Esophagus (tissue), 2 donors: ENCODE results near the gene GTF3A. TPM values are rescaled to one million over a fixed set of nuclear protein-coding genes. Genes with fewer than 3 reads are reported as not detected.

Experiments used
- H3K27ac ChIP-seq, 2 donors: one replicate each; pipeline ENCODE4 v1.5.1; 2013; ENCODE audit warnings: low read depth in 2 of 2, mild to moderate bottlenecking in 2 of 2, inconsistent platforms in 1 of 2, low read length in 1 of 2, moderate library complexity in 1 of 2
- H3K27me3 ChIP-seq, 2 donors: one replicate each; pipeline ENCODE4 v1.6.1; 2013; ENCODE audit warnings: low read length in 2 of 2, control low read depth in 1 of 2, mild to moderate bottlenecking in 1 of 2; ENCODE audit not compliant: insufficient read depth in 2 of 2, control insufficient read depth in 1 of 2
- H3K36me3 ChIP-seq, 2 donors: one replicate each; pipeline ENCODE4 v1.6.1; 2013; ENCODE audit warnings: low read length in 1 of 2; ENCODE audit not compliant: control insufficient read depth in 2 of 2, insufficient read depth in 2 of 2
- H3K4me1 ChIP-seq, 2 donors: one replicate each; pipeline ENCODE4 v1.6.1; 2013; ENCODE audit warnings: low read length in 1 of 2; ENCODE audit not compliant: control insufficient read depth in 2 of 2, insufficient read depth in 2 of 2
- H3K4me3 ChIP-seq, 2 donors: one replicate each; pipeline ENCODE4 v1.5.1; 2013; ENCODE audit warnings: low read length in 2 of 2, mild to moderate bottlenecking in 2 of 2, low read depth in 1 of 2, moderate library complexity in 1 of 2
- H3K9me3 ChIP-seq, 2 donors: one replicate each; pipeline ENCODE4 v1.6.1; 2013; ENCODE audit warnings: mild to moderate bottlenecking in 2 of 2, low read depth in 1 of 2, low read length in 1 of 2, moderate library complexity in 1 of 2; ENCODE audit not compliant: control insufficient read depth in 2 of 2, insufficient read depth in 1 of 2
- WGBS, 2 donors: extraction: QIAGEN DNeasy Blood & Tissue Kit; methylation state at CpG; one replicate each; pipeline ENCODE4 v1.1.7; 2013; 5-methylcytosine and 5-hydroxymethylcytosine counted together
- polyA plus RNA-seq, 2 donors: library from polyadenylated mRNA; stranded (reverse); fragments of 200-250 nt; gene quantifications; one replicate each; pipeline ENCODE4 v1.2.3, GENCODE V29; 2013
- donor health status: healthy with polysubstance abuse.
- donor health status: Bipolar disorder and iron deficiency.

Gene GTF3A
- polyA plus RNA-seq, 2 donors = 80.4 to 147 TPM

DNA sequence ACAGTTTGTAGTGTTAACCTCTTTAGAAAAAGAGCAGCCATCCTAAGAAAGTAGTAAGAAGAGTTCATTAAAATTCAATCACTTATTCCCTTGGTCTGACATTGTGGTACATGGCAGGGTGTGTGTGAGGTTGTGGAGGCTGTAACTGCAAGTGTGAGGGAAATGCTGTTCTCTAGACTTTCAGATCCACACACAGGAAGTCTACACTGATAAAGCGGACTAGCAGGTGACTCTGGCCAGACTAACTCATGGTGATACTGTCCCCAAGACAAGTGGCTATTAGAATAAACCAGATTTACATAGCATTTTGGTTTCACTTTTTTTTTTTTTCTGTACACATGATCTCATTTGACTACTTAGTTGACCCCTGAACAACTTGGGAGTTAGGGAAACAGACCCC, 16.0 kb downstream of the GTF3A start:
- H3K27me3 ChIP-seq = no peaks in the 10 kb centered on the region
- peaks cover 10 to 11% of the 10 kb centered on the region in 2 donors for H3K36me3 ChIP-seq
- no peak overlapping the region for H3K4me3 ChIP-seq
- no peaks in the 10 kb centered on the region for H3K9me3 ChIP-seq
- 68 to 86% methylated on average over 1 of the region's 1 CpG for WGBS, 2 donors
- H3K4me1 ChIP-seq = peaks cover 0 to 3% of the 10 kb centered on the region in 2 donors
- no peak overlapping the region for H3K27ac ChIP-seq

- Histone ChIP-seq H3K4me1 (peaks cover 0 to 3% of the 10 kb centered on the region in 2 donors), H3K4me3 (no peak overlapping the region), H3K9me3 (no peaks in the 10 kb centered on the region), H3K27ac (peak overlapping the region; percentile 24 to 30), H3K36me3 (peaks cover 6 to 9% of the 10 kb centered on the region in 2 donors), H3K27me3 (no peaks in the 10 kb centered on the region)
- 62 to 65% methylated on average over 15 of the region's 15 CpGs for WGBS, 2 donors
Observed at GRCh38 chr13:27442071-27442647, 17.7 kb downstream of the GTF3A start.

DNA sequence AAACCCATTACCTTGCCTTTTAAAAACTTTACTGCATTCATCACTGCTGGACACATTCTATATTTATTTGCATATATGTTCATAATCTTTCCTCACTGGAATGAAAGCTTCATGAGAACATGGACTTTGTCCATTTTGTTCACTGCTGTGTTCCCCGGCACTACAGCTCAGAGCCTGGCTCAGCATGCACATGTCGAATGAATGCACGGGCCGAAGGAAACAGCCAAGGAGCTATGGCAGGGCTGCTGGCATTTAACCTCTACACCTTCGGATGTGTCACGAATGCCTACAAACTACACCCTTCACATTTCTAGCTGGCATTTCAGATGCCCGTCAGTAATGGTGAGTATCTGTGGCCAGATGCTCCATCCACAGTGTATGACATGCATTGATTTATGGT, 18.4 kb downstream of the GTF3A start:
- 84 to 94% methylated on average over 7 of the region's 7 CpGs for WGBS, 2 donors
- Histone ChIP-seq H3K4me1 (peaks cover 0 to 3% of the 10 kb centered on the region in 2 donors), H3K9me3 (no peaks in the 10 kb centered on the region), H3K27ac (peak overlapping the region in 1 of 2 donors; percentile 41), H3K36me3 (peaks cover 6 to 9% of the 10 kb centered on the region in 2 donors), H3K4me3 (no peak overlapping the region), H3K27me3 (no peaks in the 10 kb centered on the region)

GRCh38 chr13:27446986-27447583, 22.7 kb downstream of the GTF3A start:
- H3K4me1 ChIP-seq = peaks cover 2 to 6% of the 10 kb centered on the region in 2 donors
- H3K9me3 ChIP-seq = no peaks in the 10 kb centered on the region
- H3K36me3 ChIP-seq = peaks cover 0 to 5% of the 10 kb centered on the region in 2 donors
- no peaks in the 10 kb centered on the region for H3K27me3 ChIP-seq
- H3K27ac ChIP-seq = no peak overlapping the region
- 59 to 62% methylated on average over 7 of the region's 7 CpGs for WGBS, 2 donors
- H3K4me3 ChIP-seq = no peak overlapping the region

- Histone ChIP-seq H3K36me3 (peaks cover 0 to 3% of the 10 kb centered on the region in 2 donors), H3K4me1 (peaks cover 2 to 4% of the 10 kb centered on the region in 2 donors), H3K9me3 (no peaks in the 10 kb centered on the region), H3K27me3 (no peaks in the 10 kb centered on the region), H3K27ac (no peak overlapping the region), H3K4me3 (no peak overlapping the region)
- WGBS, 2 donors = 83 to 88% methylated on average over 4 of the region's 4 CpGs
Observed at GRCh38 chr13:27448308-27448707, 23.9 kb downstream of the GTF3A start.

DNA sequence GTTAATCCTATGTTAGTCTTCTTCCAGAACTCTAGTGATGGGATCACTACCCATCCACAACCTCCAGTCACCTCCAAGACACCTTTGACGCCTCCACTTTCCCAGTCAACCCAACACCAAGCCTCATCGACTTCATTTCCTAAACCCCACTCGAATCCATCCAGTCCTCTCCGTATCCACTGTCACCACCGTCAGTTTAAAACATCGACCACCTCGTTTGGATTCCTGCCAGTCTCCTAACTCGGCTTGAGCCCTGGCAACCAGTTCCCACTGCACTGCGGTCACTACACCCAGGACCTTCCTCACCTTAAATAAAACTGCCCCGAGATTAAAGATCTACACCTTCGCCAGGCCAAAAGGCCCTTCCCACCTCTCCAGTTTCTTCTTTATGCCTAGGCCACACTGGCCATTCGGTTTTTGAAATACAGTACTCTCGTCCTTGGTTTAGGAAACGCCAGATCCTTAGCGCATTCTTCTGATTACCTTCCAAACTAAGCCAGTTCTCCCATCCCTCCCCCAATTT, 24.7 kb downstream of the GTF3A start:
- no peaks in the 10 kb centered on the region for H3K9me3 ChIP-seq
- no peaks in the 10 kb centered on the region for H3K27me3 ChIP-seq
- WGBS, 2 donors = 41 to 48% methylated on average over 15 of the region's 15 CpGs
- peak overlapping the region; percentile 90 to 92 for H3K4me3 ChIP-seq
- peaks cover 2 to 4% of the 10 kb centered on the region in 2 donors for H3K4me1 ChIP-seq
- H3K36me3 ChIP-seq = peaks cover 0 to 3% of the 10 kb centered on the region in 2 donors
- H3K27ac ChIP-seq = peak overlapping the region; percentile 72 to 97

- Histone ChIP-seq H3K4me3 (peak within 1 kb of the TSS; percentile 90 to 92), H3K27ac (peak within 1 kb of the TSS; percentile 97 to 100), H3K4me1 (peaks cover 2 to 4% of the 10 kb centered on the region in 2 donors), H3K9me3 (no peaks in the 10 kb centered on the region), H3K36me3 (peaks cover 0 to 3% of the 10 kb centered on the region in 2 donors), H3K27me3 (no peaks in the 10 kb centered on the region)
- WGBS, 2 donors = 0% methylated on average over 81 of the region's 81 CpGs
Observed at GRCh38 chr13:27449936-27450828, 25.8 kb downstream of the GTF3A start, which contains the start of gene MTIF3. Gene MTIF3, minus strand, starts transcription at chr13:27450564. Its CDS starts 10,116 bp downstream, at chr13:27440448.

GRCh38 chr13:27450921-27451471, 26.6 kb downstream of the GTF3A start:
- Histone ChIP-seq H3K27ac (peak overlapping the region; percentile 97 to 100), H3K9me3 (no peaks in the 10 kb centered on the region), H3K36me3 (no peaks in the 10 kb centered on the region), H3K4me3 (peak overlapping the region; percentile 90 to 92), H3K27me3 (no peaks in the 10 kb centered on the region), H3K4me1 (peaks cover 2 to 5% of the 10 kb centered on the region in 2 donors)
- 0 to 1% methylated on average over 34 of the region's 34 CpGs for WGBS, 2 donors

- Histone ChIP-seq H3K36me3 (no peaks in the 10 kb centered on the region), H3K27me3 (no peaks in the 10 kb centered on the region), H3K9me3 (no peaks in the 10 kb centered on the region), H3K4me1 (peaks cover 0 to 2% of the 10 kb centered on the region in 2 donors), H3K27ac (peak overlapping the region in 1 of 2 donors; percentile 11), H3K4me3 (no peak overlapping the region)
- WGBS, 2 donors = 20 to 23% methylated on average over 5 of the region's 5 CpGs
Observed at GRCh38 chr13:27455331-27455855, 31.0 kb downstream of the GTF3A start.
